HG02938 (cell line): ENCODE measurements around the gene CWC27.
A peak's percentile ranks its signal among the peaks of the same experiment; 100 is the strongest.
"Not testable (repeated sequence)": the region's sequence is repeated elsewhere in the genome, so short reads cannot be mapped to it uniquely, and the experiment has no call there.

Source experiments
- ATAC-seq: cut with Tn5 transposase; IDR thresholded peaks from one replicate; pipeline ENCODE4 v1.9.1; 2021; ENCODE audit warnings: mild to moderate bottlenecking, moderate library complexity; ENCODE audit not compliant: unreplicated experiment

Gene CWC27

DNA sequence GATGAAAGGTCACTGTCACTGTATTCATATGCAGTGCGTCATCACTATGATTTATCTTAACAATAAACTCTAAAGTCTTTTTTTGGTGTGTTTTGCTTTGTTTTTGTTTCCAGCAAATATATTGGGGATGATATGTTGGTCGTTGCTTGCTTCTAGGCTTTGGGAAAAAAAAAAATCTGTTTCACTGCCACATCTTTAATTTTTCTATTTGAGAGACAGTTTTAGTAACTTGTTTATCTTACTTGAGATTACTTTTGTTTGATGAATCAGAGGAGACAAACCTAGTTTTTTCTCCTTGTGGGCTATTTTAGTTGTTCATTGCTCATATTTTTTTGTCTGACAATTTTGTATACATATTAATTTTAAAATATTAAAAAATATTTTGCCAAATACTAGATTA is 19.4 kb downstream of the CWC27 start:
- ATAC-seq, result no peak

GRCh38 chr5:64789457-64789856 is 20.7 kb downstream of the CWC27 start:
- ATAC-seq, result no peak

- ATAC-seq, result no peak
Observed at GRCh38 chr5:64790210-64790609, 21.5 kb downstream of the CWC27 start.

DNA sequence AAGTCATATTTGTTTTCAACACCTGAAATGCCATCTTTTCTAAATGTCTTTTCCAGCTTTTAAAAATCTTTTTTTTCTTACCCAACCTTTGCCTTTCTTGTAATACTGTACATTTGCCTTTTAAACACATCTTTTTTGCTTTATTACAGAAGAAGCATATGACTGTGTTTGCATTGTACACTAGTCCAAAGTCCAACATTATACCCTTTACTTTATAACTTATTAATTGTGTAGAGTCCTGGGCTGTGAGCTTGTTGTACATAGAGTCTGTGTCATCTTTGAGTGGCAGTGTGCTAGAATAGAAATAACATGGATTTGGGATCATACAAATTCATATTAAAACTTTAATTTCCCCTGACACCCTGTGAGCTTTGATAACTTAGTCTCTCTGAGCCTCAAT is 23.7 kb downstream of the CWC27 start:
- no peak for ATAC-seq

DNA sequence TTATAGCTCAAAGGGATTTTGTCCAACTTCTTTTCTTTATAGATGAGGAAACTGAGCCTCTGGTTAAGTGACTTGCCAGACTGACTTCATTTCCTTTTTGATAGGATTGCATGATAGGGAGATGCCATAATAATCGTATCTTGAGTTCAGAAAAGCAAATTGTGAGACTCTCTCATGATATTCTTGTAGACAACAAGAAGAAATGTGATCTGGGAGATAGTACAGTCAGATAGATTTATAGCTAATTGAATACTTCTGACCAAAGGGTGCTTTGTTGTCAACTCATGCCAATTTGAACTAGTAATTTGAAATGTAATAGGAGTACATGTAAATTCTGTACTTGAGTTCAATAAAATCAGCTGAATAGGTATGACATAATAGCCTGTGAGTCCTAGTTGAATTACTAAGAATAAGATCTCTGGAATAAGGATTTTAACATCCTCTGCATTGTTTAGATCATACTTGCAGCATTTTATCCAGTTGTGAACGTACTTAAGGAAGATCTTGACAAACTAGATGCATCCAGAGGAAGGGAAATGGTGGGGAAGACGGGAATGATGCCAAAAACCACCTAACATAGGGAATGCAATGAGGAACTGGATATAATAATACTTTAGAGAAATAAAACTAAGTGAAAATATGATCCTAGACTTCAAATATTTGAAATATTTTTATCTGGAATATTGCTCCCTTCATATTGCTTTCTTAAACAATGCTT is 25.5 kb downstream of the CWC27 start:
- no peak for ATAC-seq

DNA sequence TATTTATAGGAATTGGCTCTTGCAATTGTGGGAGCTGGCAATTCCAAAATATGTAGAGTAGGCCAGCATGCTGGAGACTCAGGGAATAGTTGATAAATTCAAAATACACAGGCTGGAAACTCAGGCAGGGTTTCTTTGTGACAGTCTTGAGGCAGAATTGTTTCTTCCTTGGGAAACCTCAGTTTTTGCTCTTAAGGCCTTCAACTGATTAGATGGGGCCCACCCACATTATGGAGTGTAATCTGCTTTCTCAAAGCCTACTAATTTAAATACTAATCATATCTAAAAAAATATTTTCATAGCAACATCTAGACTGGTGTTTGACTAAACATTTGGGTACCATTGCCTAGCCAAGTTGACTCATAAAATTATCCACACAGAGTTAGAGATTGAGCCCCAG is 27.6 kb downstream of the CWC27 start:
- ATAC-seq, result no peak

DNA sequence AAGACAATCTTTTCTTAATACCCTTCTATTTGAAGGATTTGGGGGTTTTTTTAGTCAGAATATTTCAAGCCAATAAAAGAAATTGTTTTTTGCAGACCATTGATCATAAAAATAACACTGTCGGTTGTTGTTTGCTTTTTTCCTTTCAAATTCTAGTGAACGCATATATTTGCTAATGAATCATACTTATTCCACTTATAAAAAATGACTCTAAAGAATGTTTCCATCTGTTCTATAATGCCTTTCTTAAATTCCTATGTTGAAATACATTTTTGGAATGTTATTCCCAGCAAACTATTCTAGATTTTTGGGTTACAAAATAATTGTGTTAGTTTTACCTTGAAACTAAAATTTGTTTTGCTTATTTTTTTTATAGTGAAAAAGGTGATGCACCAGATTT is 32.2 kb downstream of the CWC27 start:
- no peak for ATAC-seq

GRCh38 chr5:64806537-64806936 is 37.8 kb downstream of the CWC27 start:
- no peak for ATAC-seq

GRCh38 chr5:64807520-64807919 is 38.8 kb downstream of the CWC27 start:
- ATAC-seq, result no peak

- ATAC-seq, result peak; percentile 40
Observed at GRCh38 chr5:64811050-64811640, 42.4 kb downstream of the CWC27 start.

DNA sequence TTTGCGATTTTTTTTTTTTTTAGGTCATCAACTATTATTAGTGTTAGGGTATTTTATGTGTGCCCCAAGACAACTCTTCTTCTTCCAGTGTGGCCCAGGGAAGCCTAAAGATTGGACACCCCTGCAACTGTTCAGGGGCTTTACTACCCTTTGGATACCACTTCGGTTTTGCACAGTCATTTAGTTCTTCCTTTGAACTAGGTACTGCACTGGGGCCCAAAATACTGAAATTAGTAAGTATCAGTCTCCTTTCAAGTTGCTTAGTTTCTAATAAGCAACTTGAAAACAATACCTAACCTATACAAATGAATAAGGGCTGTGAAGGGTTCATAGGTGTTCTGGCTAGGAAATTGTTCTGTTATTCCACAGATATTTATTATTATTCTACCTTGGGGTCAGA is 45.3 kb downstream of the CWC27 start:
- ATAC-seq, result peak; percentile 98

DNA sequence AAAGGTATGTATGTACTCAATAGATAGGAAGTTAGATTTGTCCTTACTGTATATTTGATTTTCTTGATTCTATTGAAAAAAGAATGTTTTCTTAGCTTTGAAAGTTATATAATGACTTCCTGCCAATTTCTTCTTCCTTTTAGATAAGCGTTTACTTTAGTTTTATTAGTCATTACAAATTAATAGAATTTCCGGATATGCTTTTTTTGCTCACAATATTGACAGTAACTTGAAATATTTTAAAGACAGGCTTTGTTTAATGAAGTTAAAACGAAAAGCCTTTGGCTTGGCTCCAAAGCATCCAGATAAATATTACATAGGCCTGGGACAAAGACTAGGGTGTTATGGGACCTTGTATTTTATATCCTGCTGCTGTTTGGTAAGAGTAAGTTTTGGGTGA is 49.5 kb downstream of the CWC27 start:
- no peak for ATAC-seq

DNA sequence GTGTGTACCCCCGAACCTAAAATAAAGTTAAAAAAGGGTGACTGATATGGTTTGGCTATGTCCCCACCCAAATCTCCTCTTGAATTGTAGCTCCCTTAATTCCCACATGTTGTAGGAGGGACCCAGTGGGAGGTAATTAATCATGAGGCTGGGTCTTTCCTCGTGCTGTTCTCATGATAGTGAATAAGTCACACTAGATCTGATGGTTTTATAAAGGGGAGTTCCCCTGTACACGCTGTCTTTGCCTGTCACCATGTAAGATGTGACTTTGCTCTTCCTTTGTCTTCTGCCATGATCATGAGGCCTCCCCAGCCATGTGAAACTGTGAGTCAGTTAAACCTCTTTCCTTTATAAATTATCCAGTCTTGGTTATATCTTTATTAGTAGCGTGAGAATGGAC is 50.6 kb downstream of the CWC27 start:
- not testable (repeated sequence) for ATAC-seq

DNA sequence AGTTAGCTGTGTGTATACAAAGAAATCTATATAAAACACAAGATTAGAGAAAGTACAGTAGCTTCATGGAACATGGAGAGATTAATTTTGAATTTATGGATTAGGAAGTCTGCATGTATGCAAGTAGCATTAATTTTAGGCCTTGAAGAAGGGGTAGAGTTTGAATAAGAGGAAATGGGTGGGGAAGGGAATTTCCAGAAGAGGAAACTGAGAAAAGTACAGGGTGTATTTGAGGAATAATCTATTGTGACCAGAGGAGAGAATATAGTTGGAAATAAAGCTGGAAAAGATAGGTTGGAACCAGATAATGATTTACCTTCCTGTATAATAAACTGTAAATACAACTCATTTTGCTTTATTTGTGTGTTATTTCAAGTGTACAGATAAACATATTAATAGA is 53.6 kb downstream of the CWC27 start:
- no peak for ATAC-seq

DNA sequence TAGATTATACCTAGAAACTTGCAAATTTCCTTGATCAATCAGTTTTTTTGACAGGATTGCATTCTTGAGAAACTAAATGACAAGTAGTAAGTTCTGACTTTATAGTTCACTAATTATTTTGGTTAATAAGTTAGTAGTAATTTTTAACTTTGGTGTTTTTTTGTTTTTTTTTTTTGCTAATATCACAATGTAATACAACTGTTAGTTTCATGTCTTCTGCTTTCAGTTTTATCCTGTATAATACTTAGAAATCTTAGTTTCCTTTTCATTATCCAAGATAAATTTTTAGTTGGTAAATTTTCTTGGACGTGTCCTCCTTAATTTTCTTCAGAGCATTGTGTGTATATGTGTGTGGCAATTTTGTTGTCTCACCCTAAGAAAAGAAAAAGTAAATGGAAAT is 57.8 kb downstream of the CWC27 start:
- ATAC-seq, result peak; percentile 38

GRCh38 chr5:64827703-64828102 is 59.0 kb downstream of the CWC27 start:
- no peak for ATAC-seq

DNA sequence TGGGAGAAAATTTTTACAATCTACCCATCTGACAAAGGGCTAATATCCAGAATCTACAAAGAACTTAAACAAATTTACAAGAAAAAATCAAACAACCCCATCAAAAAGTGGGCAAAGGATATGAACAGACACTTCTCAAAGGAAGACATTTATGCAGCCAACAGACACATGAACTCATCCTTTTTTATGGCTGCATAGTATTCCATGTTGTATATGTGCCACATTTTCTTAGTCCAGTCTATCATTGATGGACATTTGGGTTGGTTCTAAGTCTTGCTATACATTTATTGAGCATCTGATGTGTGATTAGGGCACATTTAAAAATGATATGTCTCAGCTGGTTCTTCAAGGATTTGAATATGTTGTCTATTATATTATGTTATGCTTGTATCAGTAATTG is 61.9 kb downstream of the CWC27 start:
- not testable (repeated sequence) for ATAC-seq

GRCh38 chr5:64831996-64832395 is 63.3 kb downstream of the CWC27 start:
- ATAC-seq, result no peak

GRCh38 chr5:64834037-64834436 is 65.3 kb downstream of the CWC27 start:
- ATAC-seq, result no peak

DNA sequence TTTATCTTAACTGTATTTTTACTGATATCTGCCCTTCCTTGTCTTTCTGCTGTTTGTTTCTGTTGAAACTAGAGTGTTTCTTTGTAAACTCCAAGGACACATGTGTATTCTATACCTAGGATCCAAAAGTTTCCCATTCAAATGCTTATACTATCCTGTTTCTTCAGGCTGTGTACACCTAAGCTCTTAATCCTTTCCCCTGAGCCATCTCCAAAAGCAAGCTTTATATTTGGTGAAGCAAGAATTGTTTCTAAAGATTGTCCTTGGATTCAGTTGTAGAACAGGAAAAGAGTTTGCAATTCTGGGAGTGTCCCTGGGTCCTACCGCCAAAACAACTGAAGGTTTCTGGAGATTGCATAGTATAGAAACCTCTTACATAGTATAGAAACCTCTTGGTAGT is 65.9 kb downstream of the CWC27 start:
- no peak for ATAC-seq

GRCh38 chr5:64835266-64835665 is 66.5 kb downstream of the CWC27 start:
- ATAC-seq, result no peak

DNA sequence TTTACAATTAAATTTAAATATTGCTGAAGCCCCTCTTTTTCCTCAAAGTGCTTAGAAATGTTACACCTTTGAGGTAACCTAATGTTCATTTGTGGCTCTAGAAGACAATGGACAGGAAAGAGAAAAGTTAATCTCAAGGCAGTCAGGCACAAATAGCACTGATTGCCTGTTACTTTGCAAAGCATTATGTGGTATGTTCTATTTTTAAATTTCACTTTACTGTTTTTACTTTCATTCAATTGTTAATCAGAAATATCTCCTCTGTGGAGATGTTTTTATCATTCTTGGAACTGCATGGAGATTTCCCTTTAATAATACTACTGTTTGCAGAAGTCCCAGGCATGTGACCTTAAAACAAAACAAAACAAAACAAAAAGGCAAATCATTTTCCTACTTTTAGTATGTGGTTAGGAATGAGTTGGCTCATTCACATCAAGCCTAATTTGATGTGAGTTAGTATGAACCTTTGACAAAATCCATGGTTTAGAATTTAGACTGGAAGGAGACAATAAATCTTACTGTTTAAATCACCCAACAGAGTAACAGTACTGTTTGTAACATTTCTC is 67.5 kb downstream of the CWC27 start:
- ATAC-seq, result no peak

DNA sequence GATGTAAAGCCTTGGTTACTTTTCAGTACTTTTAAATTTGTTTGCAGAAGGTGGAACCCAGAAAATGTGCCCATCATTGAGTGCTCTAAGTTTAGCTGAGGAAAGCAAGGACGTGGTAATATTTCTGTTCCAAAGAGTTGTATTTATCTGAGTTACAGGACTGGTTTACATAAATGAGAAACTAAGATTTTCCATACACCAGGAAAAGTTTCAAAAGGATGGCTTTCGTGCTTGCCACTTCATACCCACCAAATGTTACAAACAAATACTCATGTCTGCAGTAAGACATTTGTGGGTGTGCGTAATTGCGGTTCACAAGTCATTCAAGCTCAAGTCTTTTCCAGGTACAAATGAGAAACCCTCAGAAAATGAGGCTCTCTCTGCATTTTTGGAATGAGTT is 68.1 kb downstream of the CWC27 start:
- ATAC-seq, result no peak
